Endodermal cell (in vitro differentiated cells): ENCODE data around the gene SFTPD. TPM values are rescaled to one million over a fixed set of nuclear protein-coding genes. Genes with fewer than 3 reads are reported as not detected.

Experiments
- DNase-seq: peaks from one replicate; pipeline ENCODE4 v3.0.0-alpha.2; 2017
- H3K27ac ChIP-seq: 2 replicates; pipeline ENCODE4 v1.5.1; 2013; ENCODE audit warnings: mild to moderate bottlenecking, low read depth, low read length, moderate library complexity
- H3K27me3 ChIP-seq: 2 replicates; pipeline ENCODE4 v1.6.1; 2013; ENCODE audit warnings: mild to moderate bottlenecking, low read length, moderate library complexity; ENCODE audit not compliant: insufficient read depth, control insufficient read depth, poor library complexity, severe bottlenecking
- H3K36me3 ChIP-seq: 2 replicates; pipeline ENCODE4 v1.7.0; 2013; ENCODE audit warnings: mild to moderate bottlenecking, low read length, moderate library complexity; ENCODE audit not compliant: control insufficient read depth, insufficient read depth
- H3K4me1 ChIP-seq: one replicate; pipeline ENCODE4 v1.7.0; 2013; ENCODE audit warnings: low read length; ENCODE audit not compliant: control insufficient read depth, insufficient read depth
- H3K4me3 ChIP-seq: 2 replicates; pipeline ENCODE4 v1.5.1; 2013; ENCODE audit warnings: mild to moderate bottlenecking, low read length, moderate library complexity
- H3K9ac ChIP-seq: 2 replicates; pipeline ENCODE4 v1.6.1; 2013; ENCODE audit warnings: mild to moderate bottlenecking, low read length, moderate library complexity; ENCODE audit not compliant: poor library complexity, severe bottlenecking; ENCODE audit errors: extremely low read depth
- H3K9me3 ChIP-seq: 2 replicates; pipeline ENCODE4 v1.6.1; 2013; ENCODE audit warnings: mild to moderate bottlenecking, low read length, moderate library complexity; ENCODE audit not compliant: control insufficient read depth
- H3K27ac Mint-ChIP-seq: 2 replicates; pipeline ENCODE4 v1.8.0; 2020; ENCODE audit warnings: mixed read lengths
- H3K27me3 Mint-ChIP-seq: 2 replicates; pipeline ENCODE4 v1.8.0; 2021; ENCODE audit warnings: mild to moderate bottlenecking, mixed read lengths; ENCODE audit not compliant: insufficient read depth
- H3K36me3 Mint-ChIP-seq: 2 replicates; pipeline ENCODE4 v1.8.0; 2020; ENCODE audit warnings: low read depth, mixed read lengths
- H3K4me1 Mint-ChIP-seq: 2 replicates; pipeline ENCODE4 v1.8.0; 2020; ENCODE audit warnings: mixed read lengths
- H3K4me3 Mint-ChIP-seq: 2 replicates; pipeline ENCODE4 v1.8.0; 2020; ENCODE audit warnings: mild to moderate bottlenecking, moderate library complexity, mixed read lengths
- H3K9me3 Mint-ChIP-seq: 2 replicates; pipeline ENCODE4 v1.8.0; 2020; ENCODE audit warnings: mild to moderate bottlenecking, mixed read lengths
- CTCF ChIP-seq: fragments of 200-600 bp; sonication (generic); conservative IDR thresholded peaks from 2 replicates; pipeline ENCODE4 v1.5.0; 2021; ENCODE audit warnings: antibody characterized with exemption, mild to moderate bottlenecking
- WGBS, 2 experiments: methylation state at CpG; one replicate each; pipeline versions ENCODE4 v1.1.5 to v1.1.7; 2013; ENCODE audit warnings: missing lambda C conversion rate in 2 of 2, mixed read lengths in 1 of 2; ENCODE audit not compliant: insufficient coverage in 1 of 2, insufficient read length in 1 of 2; 5-methylcytosine and 5-hydroxymethylcytosine counted together
- total RNA-seq, 2 donors: library from RNA; stranded (reverse); fragmentation: NEBNext Ultra II Directional in 1 of 2; extraction: Animal tissue kit (Norgen Biotek cat#: 25700) in 1 of 2; gene quantifications; 2 replicates in 1 of 2; 3 replicates in 1 of 2; pipeline ENCODE4 v1.2.1, GENCODE V29; 2021

SFTPD gene
- total RNA-seq, 2 donors from 2014 or later = 0.42 to 0.86 TPM

- Histone ChIP-seq H3K27me3 (no peaks in the 10 kb centered on the region), H3K4me3 (no peak overlapping the region), H3K9me3 (no peaks in the 10 kb centered on the region), H3K36me3 (no peaks in the 10 kb centered on the region), H3K27ac (no peak overlapping the region), H3K9ac (no peak overlapping the region), H3K4me1 (no peaks in the 10 kb centered on the region)
- DNase-seq = peak; percentile 26
- no peaks in the 10 kb centered on the region for H3K4me1 Mint-ChIP-seq
- peaks cover 40% of the 10 kb centered on the region for H3K27me3 Mint-ChIP-seq
- no peak overlapping the region for H3K27ac Mint-ChIP-seq
- 92 to 96% methylated on average over 5 to 13 of the region's 13 CpGs for WGBS, 2 experiments
- H3K4me3 Mint-ChIP-seq = no peak overlapping the region
- TF ChIP-seq CTCF = no peak
- H3K36me3 Mint-ChIP-seq = no peaks in the 10 kb centered on the region
- no peaks in the 10 kb centered on the region for H3K9me3 Mint-ChIP-seq
These were observed 4.2 kb downstream of the SFTPD start for GRCh38 chr10:79944428-79945395.

DNA sequence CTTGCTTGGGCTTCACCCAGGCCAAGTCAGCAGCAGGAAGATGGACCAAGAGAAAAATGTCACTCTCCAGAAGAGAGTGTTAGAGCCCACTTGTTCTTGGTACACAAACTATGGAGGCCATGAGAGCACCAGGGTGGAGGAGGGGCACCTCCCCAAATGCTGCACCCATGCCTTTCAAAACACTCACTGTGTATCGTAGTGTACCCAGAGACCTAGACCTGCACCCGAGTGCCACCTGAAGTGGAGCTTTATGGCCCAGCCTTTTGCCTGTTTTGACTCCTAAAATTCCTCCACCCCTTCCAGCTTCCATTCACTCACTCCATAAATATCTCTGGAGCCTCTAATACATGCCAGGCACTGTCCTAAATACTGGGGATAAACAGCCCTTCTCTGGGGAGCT lies 5.0 kb downstream of the SFTPD start:
- no peak overlapping the region for H3K27ac ChIP-seq
- WGBS, 2 experiments = 93% methylated on average over 2 of the region's 2 CpGs; no CpG with 5 or more reads in 1 of the 2 experiments
- no peaks in the 10 kb centered on the region for H3K27me3 ChIP-seq
- H3K9ac ChIP-seq = no peak overlapping the region
- Mint-ChIP-seq H3K9me3 (no peaks in the 10 kb centered on the region), H3K27ac (no peak overlapping the region), H3K4me3 (no peak overlapping the region), H3K36me3 (no peaks in the 10 kb centered on the region), H3K27me3 (peaks cover 37% of the 10 kb centered on the region), H3K4me1 (no peaks in the 10 kb centered on the region)
- peak; percentile 3 for DNase-seq
- no peaks in the 10 kb centered on the region for H3K4me1 ChIP-seq
- no peaks in the 10 kb centered on the region for H3K9me3 ChIP-seq
- no peak overlapping the region for H3K4me3 ChIP-seq
- no peak for TF ChIP-seq CTCF
- no peaks in the 10 kb centered on the region for H3K36me3 ChIP-seq

DNA sequence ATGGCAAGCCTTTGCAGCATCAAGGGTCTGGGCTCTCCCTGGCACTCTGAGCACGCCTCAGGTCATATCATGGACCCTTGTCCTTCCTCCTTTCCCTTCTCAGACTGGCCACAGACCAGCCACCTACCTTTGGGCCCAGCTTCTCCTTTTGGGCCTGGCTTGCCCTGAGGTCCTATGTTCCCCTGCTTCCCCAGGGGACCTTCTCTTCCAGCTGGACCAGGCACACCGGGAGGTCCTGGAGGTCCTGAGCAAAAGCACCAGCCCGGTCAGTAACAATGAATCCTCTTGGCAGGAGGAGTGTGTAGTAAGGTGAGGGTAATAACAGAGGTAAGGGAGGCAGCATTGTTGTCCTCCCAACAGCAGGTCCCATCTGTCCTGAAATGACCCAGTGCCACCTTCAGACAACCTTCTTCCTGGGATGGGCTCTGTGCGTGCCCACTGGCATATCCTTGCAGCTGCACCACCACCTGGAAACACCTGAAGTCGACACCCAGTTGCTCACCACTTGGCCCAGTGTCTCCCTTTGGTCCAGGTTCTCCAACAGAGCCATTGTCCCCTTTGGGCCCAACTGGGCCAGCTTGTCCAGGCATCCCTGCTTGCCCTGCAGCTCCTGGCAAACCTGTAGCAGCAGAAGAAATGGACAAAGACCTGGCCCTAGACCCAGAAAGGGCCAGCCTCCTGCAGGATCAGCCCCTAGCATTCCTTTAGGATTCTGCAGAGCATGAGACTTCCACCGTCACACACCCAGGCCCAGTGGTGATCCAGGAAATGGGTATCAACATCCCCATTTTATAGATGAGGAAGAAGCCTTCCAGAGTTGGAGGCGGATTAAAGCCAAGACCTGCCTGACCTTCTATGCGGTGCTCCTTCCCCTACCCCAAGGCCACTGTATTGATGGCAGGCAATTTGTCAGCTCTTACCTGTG lies 6.4 kb downstream of the SFTPD start:
- peak; percentile 27 for DNase-seq
- no peaks in the 10 kb centered on the region for H3K36me3 ChIP-seq
- no peaks in the 10 kb centered on the region for H3K4me1 ChIP-seq
- H3K4me3 ChIP-seq = no peak overlapping the region
- no peaks in the 10 kb centered on the region for H3K9me3 ChIP-seq
- no peaks in the 10 kb centered on the region for H3K9me3 Mint-ChIP-seq
- H3K36me3 Mint-ChIP-seq = no peaks in the 10 kb centered on the region
- no peak overlapping the region for H3K27ac ChIP-seq
- no peak overlapping the region for H3K27ac Mint-ChIP-seq
- H3K9ac ChIP-seq = no peak overlapping the region
- H3K27me3 ChIP-seq = no peaks in the 10 kb centered on the region
- H3K4me3 Mint-ChIP-seq = no peak overlapping the region
- H3K4me1 Mint-ChIP-seq = no peaks in the 10 kb centered on the region
- 90 to 94% methylated on average over 5 to 8 of the region's 8 CpGs for WGBS, 2 experiments
- H3K27me3 Mint-ChIP-seq = peaks cover 36% of the 10 kb centered on the region
- TF ChIP-seq CTCF = no peak
